GM12878 (cell line): Measurements from ENCODE around the gene AMMECR1. TPM values are rescaled to one million over a fixed set of nuclear protein-coding genes. Genes with fewer than 3 reads are reported as not detected.

Source experiments
- ATAC-seq: fragments of 200-7000 bp; cut with Tn5 transposase; 3 replicates; pipeline ENCODE4 v1.9.1; 2020; ENCODE audit warnings: mild to moderate bottlenecking, moderate library complexity
- BruUV-seq: library from RNA; stranded (reverse); fragments of 400-500 nt; replicated peaks from 2 replicates; lab custom pipeline; 2021; lab: Mats Ljungman, UMichigan
- CTCF ChIA-PET: fragments of 300-600 bp; sonication (Branson Sonifier 250); formaldehyde crosslinking; extraction: SDS; loops from one replicate; lab custom pipeline; 2021; ENCODE audit warnings: inconsistent platforms; lab: Yijun Ruan, JAX
- POLR2A ChIA-PET: fragments of 350-600 bp; formaldehyde crosslinking; extraction: SDS; loops from one replicate; lab custom pipeline; 2021; ENCODE audit warnings: inconsistent platforms; lab: Charles Lee
- RAD21 ChIA-PET: fragments of 300-600 bp; sonication (Branson Sonifier 250); formaldehyde crosslinking; loops from one replicate; lab custom pipeline; 2023; ENCODE audit warnings: antibody characterized with exemption; ENCODE audit not compliant: unreplicated experiment; lab: Charles Lee
- SMC1A ChIA-PET: fragments of 300-600 bp; sonication (Branson Sonifier 250); formaldehyde crosslinking; loops from one replicate; lab custom pipeline; 2023; ENCODE audit not compliant: unreplicated experiment, uncharacterized antibody; lab: Charles Lee
- DNase-seq: peaks from one replicate; pipeline ENCODE4 v3.0.0-alpha.2; 2011; ENCODE audit warnings: low read depth, low spot score
- FAIRE-seq: peaks from 3 replicates; lab custom pipeline; 2011; peaks lifted over from hg19 to GRCh38; lab: Jason Lieb, UNC
- H2AFZ ChIP-seq: 2 replicates; pipeline ENCODE4 v1.6.0; 2011; ENCODE audit warnings: low read depth, low read length, control low read depth; ENCODE audit not compliant: control insufficient read depth
- H3K27ac ChIP-seq: 2 replicates; pipeline ENCODE4 v1.5.1; 2011; ENCODE audit warnings: control low read depth; ENCODE audit not compliant: control insufficient read depth, insufficient read depth
- H3K27me3 ChIP-seq, 2 experiments: replicated peaks in 1 of 2; 2 replicates each; pipeline versions ENCODE4 v1.6.0 to v1.6.1; 2011; ENCODE audit warnings: low read length in 1 of 2; ENCODE audit not compliant: control insufficient read depth in 2 of 2, insufficient read depth in 2 of 2
- H3K36me3 ChIP-seq, 2 experiments: 2 replicates each; pipeline ENCODE4 v1.5.1; 2011; ENCODE audit warnings: low read length in 1 of 2; ENCODE audit not compliant: control insufficient read depth in 2 of 2, insufficient read depth in 2 of 2
- H3K4me1 ChIP-seq: 2 replicates; pipeline ENCODE4 v1.6.1; 2011; ENCODE audit warnings: mild to moderate bottlenecking, low read length, moderate library complexity, mixed read lengths; ENCODE audit not compliant: control insufficient read depth, insufficient read depth
- H3K4me2 ChIP-seq: 2 replicates; pipeline ENCODE4 v1.6.0; 2011; ENCODE audit warnings: control low read depth; ENCODE audit not compliant: control insufficient read depth, insufficient read depth
- H3K4me3 ChIP-seq: fragments of 200-600 bp; sonication (generic); 2 replicates; pipeline ENCODE4 v1.5.1; 2016
- H3K79me2 ChIP-seq: 2 replicates; pipeline ENCODE4 v1.6.0; 2011; ENCODE audit warnings: low read length; ENCODE audit not compliant: control insufficient read depth, insufficient read depth
- H3K9ac ChIP-seq: 2 replicates; pipeline ENCODE4 v1.8.0; 2011; ENCODE audit warnings: low read length, control low read depth, mixed read lengths; ENCODE audit not compliant: control insufficient read depth, insufficient read depth
- H3K9me3 ChIP-seq: replicated peaks from 3 replicates; pipeline ENCODE4 v1.5.1; 2011; ENCODE audit warnings: mild to moderate bottlenecking, low read length; ENCODE audit not compliant: control insufficient read depth, insufficient read depth
- H4K20me1 ChIP-seq: 2 replicates; pipeline ENCODE4 v1.6.0; 2011; ENCODE audit not compliant: control insufficient read depth, insufficient read depth
- CHD1 ChIP-seq: IDR thresholded peaks from 2 replicates; pipeline ENCODE4 v1.6.1; 2012; ENCODE audit warnings: low read depth, low read length, improper control_type of control experiment
- ZNF217 ChIP-seq: fragments of 450-650 bp; IDR thresholded peaks from 2 replicates; pipeline ENCODE4 v1.6.1; 2017; ENCODE audit warnings: antibody characterized with exemption, mild to moderate bottlenecking
- in situ Hi-C: fragments of 300-500 bp; cut with MboI; formaldehyde crosslinking; loops from 9 replicates; pipeline ENCODE4 v1.14.3; 2018; ENCODE audit warnings: mixed read lengths
- intact Hi-C: fragments of 100-400 bp; cut with micrococcal nuclease; formaldehyde crosslinking; loops from one replicate; pipeline ENCODE4 v1.14.2; 2022; ENCODE audit not compliant: unreplicated experiment
- polyA plus RNA-seq, 11 experiments: library from polyadenylated mRNA; depleted of rRNA in 4 of 11; unstranded in 6 of 11; stranded (reverse) in 5 of 11; fragments of >200 nt; fragmentation: Nextera tagmentation in 4 of 11; fragmentation: Illumina TruSeq in 1 of 11; extraction: Ambion mirVana in 4 of 11; extraction: Trizol in 1 of 11; gene quantifications; 1 replicate in 1 of 11; 2 replicates in 10 of 11; pipeline versions ENCODE4 v1.2.1 to v1.2.3, GENCODE V29; 2011 to 2016; ENCODE audit warnings: inconsistent platforms in 2 of 11, missing spikeins in 2 of 11, low read depth in 1 of 11
- total RNA-seq, 4 experiments: library from RNA; depleted of rRNA in 3 of 4; stranded (reverse); fragments of >200 nt in 3 of 4; fragmentation: Illumina TruSeq in 1 of 4; extraction: Trizol in 1 of 4; gene quantifications; 2 replicates each; pipeline versions ENCODE4 v1.2.1 to v1.2.3, GENCODE V29; 2013 to 2021
- TF ChIP-seq, protein P1 (sequence below): fragments of 450-650 bp; IDR thresholded peaks from 2 replicates; pipeline ENCODE4 v1.6.1; 2014; ENCODE audit warnings: mild to moderate bottlenecking
- TF ChIP-seq, protein P2 (sequence below): fragments of 450-650 bp; IDR thresholded peaks from 2 replicates; pipeline ENCODE4 v1.6.1; 2017; ENCODE audit warnings: antibody characterized with exemption, mild to moderate bottlenecking, moderate library complexity
- TF ChIP-seq, protein P3 (sequence below): fragments of 450-650 bp; formaldehyde crosslinking; IDR thresholded peaks from 2 replicates; pipeline ENCODE4 v1.5.0; 2022; ENCODE audit warnings: mild to moderate bottlenecking, missing genetic modification characterization
- TF ChIP-seq, protein P4 (sequence below): fragments of 450-650 bp; IDR thresholded peaks from 2 replicates; pipeline ENCODE4 v1.6.1; 2016; ENCODE audit warnings: mild to moderate bottlenecking
- TF ChIP-seq, protein P5 (sequence below): IDR thresholded peaks from 2 replicates; pipeline ENCODE4 v1.6.1; 2012; ENCODE audit warnings: low read depth, low read length, improper control_type of control experiment

AMMECR1 gene
- total and polyA plus RNA-seq, 10 of the 15 experiments (the other 5 are each of a cell fraction or from before 2014, with no cell fraction given) = 4.9 to 25.6 (median 10.7) TPM

DNA sequence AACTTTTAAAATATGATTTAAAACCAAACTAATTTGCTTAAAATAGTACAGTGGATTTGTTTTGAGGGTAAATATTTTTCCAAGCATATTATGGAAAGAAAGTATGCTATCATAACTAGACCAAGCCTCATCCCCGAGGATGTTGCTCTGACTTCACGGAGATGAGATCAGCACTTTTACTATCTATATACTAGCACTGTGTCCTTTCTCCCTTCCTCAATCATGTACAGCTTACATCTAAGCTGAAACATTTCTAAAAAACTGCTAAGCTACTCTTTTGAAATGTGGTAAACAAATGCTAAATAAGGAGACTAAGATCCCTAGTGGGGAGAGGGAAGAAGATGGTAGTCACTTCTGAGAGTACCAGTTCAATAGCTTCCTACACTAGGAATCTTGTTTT, 23.8 kb downstream of the AMMECR1 start (continued):
- TF ChIP-seq, protein P1, sequence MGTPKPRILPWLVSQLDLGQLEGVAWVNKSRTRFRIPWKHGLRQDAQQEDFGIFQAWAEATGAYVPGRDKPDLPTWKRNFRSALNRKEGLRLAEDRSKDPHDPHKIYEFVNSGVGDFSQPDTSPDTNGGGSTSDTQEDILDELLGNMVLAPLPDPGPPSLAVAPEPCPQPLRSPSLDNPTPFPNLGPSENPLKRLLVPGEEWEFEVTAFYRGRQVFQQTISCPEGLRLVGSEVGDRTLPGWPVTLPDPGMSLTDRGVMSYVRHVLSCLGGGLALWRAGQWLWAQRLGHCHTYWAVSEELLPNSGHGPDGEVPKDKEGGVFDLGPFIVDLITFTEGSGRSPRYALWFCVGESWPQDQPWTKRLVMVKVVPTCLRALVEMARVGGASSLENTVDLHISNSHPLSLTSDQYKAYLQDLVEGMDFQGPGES = no peak
- TF ChIP-seq, protein P2, sequence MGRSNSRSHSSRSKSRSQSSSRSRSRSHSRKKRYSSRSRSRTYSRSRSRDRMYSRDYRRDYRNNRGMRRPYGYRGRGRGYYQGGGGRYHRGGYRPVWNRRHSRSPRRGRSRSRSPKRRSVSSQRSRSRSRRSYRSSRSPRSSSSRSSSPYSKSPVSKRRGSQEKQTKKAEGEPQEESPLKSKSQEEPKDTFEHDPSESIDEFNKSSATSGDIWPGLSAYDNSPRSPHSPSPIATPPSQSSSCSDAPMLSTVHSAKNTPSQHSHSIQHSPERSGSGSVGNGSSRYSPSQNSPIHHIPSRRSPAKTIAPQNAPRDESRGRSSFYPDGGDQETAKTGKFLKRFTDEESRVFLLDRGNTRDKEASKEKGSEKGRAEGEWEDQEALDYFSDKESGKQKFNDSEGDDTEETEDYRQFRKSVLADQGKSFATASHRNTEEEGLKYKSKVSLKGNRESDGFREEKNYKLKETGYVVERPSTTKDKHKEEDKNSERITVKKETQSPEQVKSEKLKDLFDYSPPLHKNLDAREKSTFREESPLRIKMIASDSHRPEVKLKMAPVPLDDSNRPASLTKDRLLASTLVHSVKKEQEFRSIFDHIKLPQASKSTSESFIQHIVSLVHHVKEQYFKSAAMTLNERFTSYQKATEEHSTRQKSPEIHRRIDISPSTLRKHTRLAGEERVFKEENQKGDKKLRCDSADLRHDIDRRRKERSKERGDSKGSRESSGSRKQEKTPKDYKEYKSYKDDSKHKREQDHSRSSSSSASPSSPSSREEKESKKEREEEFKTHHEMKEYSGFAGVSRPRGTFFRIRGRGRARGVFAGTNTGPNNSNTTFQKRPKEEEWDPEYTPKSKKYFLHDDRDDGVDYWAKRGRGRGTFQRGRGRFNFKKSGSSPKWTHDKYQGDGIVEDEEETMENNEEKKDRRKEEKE = no peak
- no peak for TF ChIP-seq CHD1
- TF ChIP-seq, protein P3, sequence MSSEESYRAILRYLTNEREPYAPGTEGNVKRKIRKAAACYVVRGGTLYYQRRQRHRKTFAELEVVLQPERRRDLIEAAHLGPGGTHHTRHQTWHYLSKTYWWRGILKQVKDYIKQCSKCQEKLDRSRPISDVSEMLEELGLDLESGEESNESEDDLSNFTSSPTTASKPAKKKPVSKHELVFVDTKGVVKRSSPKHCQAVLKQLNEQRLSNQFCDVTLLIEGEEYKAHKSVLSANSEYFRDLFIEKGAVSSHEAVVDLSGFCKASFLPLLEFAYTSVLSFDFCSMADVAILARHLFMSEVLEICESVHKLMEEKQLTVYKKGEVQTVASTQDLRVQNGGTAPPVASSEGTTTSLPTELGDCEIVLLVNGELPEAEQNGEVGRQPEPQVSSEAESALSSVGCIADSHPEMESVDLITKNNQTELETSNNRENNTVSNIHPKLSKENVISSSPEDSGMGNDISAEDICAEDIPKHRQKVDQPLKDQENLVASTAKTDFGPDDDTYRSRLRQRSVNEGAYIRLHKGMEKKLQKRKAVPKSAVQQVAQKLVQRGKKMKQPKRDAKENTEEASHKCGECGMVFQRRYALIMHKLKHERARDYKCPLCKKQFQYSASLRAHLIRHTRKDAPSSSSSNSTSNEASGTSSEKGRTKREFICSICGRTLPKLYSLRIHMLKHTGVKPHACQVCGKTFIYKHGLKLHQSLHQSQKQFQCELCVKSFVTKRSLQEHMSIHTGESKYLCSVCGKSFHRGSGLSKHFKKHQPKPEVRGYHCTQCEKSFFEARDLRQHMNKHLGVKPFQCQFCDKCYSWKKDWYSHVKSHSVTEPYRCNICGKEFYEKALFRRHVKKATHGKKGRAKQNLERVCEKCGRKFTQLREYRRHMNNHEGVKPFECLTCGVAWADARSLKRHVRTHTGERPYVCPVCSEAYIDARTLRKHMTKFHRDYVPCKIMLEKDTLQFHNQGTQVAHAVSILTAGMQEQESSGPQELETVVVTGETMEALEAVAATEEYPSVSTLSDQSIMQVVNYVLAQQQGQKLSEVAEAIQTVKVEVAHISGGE (CRISPR knock-in tag) = no peak

DNA sequence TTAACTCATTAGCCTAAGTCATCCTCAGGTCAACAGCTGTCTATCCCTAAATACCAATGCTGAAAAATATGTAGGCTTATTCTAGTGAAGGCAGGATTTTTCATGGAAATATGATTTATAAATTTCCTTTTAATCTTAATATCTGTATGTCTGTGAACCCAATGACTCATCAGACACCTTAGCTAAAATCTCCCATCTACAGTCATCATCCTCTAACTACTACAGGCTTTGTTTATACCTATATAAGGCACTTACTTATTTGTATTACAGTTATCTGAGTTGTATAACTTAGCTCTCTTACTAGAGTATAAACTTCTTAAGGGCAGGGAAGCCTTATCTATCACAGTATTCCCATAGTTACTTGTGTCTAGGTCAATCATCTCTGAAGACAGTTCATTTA, 24.2 kb downstream of the AMMECR1 start:
- no peak for TF ChIP-seq ZNF217
- TF ChIP-seq, protein P4, sequence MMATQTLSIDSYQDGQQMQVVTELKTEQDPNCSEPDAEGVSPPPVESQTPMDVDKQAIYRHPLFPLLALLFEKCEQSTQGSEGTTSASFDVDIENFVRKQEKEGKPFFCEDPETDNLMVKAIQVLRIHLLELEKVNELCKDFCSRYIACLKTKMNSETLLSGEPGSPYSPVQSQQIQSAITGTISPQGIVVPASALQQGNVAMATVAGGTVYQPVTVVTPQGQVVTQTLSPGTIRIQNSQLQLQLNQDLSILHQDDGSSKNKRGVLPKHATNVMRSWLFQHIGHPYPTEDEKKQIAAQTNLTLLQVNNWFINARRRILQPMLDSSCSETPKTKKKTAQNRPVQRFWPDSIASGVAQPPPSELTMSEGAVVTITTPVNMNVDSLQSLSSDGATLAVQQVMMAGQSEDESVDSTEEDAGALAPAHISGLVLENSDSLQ = no peak
- TF ChIP-seq, protein P5, sequence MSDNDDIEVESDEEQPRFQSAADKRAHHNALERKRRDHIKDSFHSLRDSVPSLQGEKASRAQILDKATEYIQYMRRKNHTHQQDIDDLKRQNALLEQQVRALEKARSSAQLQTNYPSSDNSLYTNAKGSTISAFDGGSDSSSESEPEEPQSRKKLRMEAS = no peak
- Histone ChIP-seq H3K4me3 (no peak overlapping the region), H3K79me2 (no peaks in the 10 kb centered on the region), H3K36me3 (no peaks in the 10 kb centered on the region), H3K4me1 (no peaks in the 10 kb centered on the region), H3K4me2 (no peak overlapping the region), H3K9me3 (no peaks in the 10 kb centered on the region; the same call in 1 of the 3 replicates), H3K9ac (no peak overlapping the region), H3K27me3 (no peaks in the 10 kb centered on the region), H4K20me1 (no peaks in the 10 kb centered on the region), H3K27ac (no peak overlapping the region), H2AFZ (no peak overlapping the region)
- ChIA-PET RAD21 (no interaction called here), SMC1A (interaction anchor here (0.6 to 3.8 kb wide), 3 partner anchors 10 to 17 kb away, joined by 3 to 20 read pairs (median 3); no protein-coding TSS in a partner anchor), CTCF (interaction anchor here (1.4 kb wide), 1 partner anchor 9 kb away, joined by 3 read pairs; no protein-coding TSS in a partner anchor), POLR2A (interaction anchor here (0.5 kb wide), 1 partner anchor 104 kb away, joined by 5 read pairs; no protein-coding TSS in a partner anchor)
- BruUV-seq = no TSS peak
- DNase-seq (no peak), ATAC-seq (no peak), FAIRE-seq (no peak)
- in situ Hi-C loops = no loop called here
- intact Hi-C loops = no loop called here
